Right atrium auricular region (tissue), 2 donors: ENCODE data around the gene IFT43. TPM values are rescaled to one million over a fixed set of nuclear protein-coding genes. Genes with fewer than 3 reads are reported as not detected.

ENCODE experiments used
- DNase-seq: peaks from one replicate; pipeline ENCODE4 v3.0.0-alpha.2; 2019; ENCODE audit warnings: low spot score
- H3K27ac ChIP-seq, 2 donors: fragments of 200-600 bp; sonication (generic); 1 replicate in 1 of 2; 2 replicates in 1 of 2; pipeline ENCODE4 v1.5.1; 2016 to 2019
- H3K27me3 ChIP-seq, 2 donors: fragments of 200-600 bp; sonication (generic); one replicate each; pipeline versions ENCODE4 v1.5.1 to v1.6.0; 2017 to 2019
- H3K36me3 ChIP-seq: fragments of 200-600 bp; sonication (generic); one replicate; pipeline ENCODE4 v1.5.1; 2016
- H3K4me1 ChIP-seq, 2 donors: fragments of 200-600 bp; sonication (generic); one replicate each; pipeline versions ENCODE4 v1.5.1 to v1.6.0; 2017 to 2019
- H3K4me3 ChIP-seq, 2 donors: fragments of 200-600 bp; sonication (generic); 1 replicate in 1 of 2; 2 replicates in 1 of 2; pipeline ENCODE4 v1.5.1; 2017 to 2019; ENCODE audit warnings: mild to moderate bottlenecking in 1 of 2, moderate library complexity in 1 of 2
- H3K9me3 ChIP-seq, 2 donors: fragments of 200-600 bp; sonication (generic); one replicate each; pipeline ENCODE4 v1.5.1; 2019
- total RNA-seq, 2 donors: library from RNA; depleted of rRNA; stranded (reverse); fragments of >200 nt; gene quantifications; one replicate each; pipeline ENCODE4 v1.1.0, GENCODE V29; 2016
- TF ChIP-seq, protein P1 (sequence below), 2 donors: fragments of 200-600 bp; sonication (generic); IDR thresholded peaks; one replicate each; pipeline ENCODE4 v1.5.1; 2019; ENCODE audit warnings: antibody characterized with exemption in 2 of 2

IFT43 gene
- total RNA-seq, 2 donors from 2014 or later = 32.6 to 59.0 TPM

DNA sequence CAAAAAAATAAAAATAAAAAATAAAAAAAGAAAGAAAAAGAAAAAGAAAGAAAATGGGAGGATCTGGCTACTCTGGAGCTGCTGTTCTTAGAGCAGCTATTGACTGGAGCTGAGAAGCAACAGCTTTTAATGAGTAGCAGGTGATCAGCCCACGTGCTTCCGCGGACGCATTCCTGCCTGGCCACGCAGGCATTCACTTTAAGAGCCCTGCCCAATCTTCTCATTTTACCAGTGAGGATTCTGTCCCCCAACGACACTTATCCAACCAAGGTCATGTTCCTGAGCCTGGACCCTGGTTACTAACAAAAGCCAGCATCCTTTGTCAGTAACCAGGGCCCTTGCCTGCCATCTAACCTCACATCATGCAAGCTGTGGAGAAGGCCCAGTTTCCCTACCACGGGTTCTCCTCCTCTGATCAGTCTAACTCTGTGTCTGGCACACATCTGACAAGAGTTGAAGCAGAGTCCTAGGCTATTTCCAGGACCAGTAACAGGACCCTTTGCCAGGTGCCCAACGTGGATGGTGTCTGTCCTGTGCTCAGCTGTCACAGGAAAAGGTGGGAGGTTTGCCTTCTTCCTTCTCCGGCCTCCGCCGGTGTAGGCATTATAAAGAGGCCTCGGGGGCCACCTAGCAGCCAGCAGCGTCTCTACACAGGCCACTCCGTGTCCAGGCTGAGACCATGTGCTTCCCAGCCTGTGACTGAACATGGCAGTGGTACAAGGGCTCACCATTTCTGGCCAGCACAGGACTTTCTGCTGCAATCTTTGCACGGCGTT, 105.2 kb downstream of the IFT43 start:
- Histone ChIP-seq H3K4me3 (no peak overlapping the region), H3K36me3 (no peaks in the 10 kb centered on the region), H3K27me3 (no peaks in the 10 kb centered on the region), H3K27ac (no peak overlapping the region), H3K4me1 (no peaks in the 10 kb centered on the region), H3K9me3 (no peaks in the 10 kb centered on the region)
- TF ChIP-seq, protein P1, sequence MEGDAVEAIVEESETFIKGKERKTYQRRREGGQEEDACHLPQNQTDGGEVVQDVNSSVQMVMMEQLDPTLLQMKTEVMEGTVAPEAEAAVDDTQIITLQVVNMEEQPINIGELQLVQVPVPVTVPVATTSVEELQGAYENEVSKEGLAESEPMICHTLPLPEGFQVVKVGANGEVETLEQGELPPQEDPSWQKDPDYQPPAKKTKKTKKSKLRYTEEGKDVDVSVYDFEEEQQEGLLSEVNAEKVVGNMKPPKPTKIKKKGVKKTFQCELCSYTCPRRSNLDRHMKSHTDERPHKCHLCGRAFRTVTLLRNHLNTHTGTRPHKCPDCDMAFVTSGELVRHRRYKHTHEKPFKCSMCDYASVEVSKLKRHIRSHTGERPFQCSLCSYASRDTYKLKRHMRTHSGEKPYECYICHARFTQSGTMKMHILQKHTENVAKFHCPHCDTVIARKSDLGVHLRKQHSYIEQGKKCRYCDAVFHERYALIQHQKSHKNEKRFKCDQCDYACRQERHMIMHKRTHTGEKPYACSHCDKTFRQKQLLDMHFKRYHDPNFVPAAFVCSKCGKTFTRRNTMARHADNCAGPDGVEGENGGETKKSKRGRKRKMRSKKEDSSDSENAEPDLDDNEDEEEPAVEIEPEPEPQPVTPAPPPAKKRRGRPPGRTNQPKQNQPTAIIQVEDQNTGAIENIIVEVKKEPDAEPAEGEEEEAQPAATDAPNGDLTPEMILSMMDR (IDR thresholded peaks at IDR 0.05) = peak in 1 of 2 donors; percentile 53
- peak; percentile 69 for DNase-seq

DNA sequence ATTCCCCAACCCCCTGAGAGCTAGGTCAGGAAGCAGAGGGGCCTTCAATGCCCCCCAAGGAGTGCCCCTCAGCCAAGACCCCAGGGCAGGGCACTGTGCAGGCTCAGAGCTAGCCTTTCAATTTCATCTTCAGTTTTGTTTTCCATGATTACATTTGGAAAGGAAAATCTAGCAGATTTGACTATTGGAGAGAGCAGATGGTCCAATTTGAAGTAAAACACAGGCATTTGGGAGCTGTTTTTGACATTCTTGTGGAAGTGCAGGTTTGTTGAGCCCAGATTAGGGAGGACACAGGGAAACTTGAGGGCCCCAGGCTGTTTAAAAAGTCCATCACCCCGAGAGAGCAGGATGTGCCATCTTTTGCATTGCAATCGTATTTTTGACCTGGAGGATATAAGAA, 107.5 kb downstream of the IFT43 start:
- H3K36me3 ChIP-seq = no peaks in the 10 kb centered on the region
- no peak overlapping the region for H3K27ac ChIP-seq
- H3K27me3 ChIP-seq = no peaks in the 10 kb centered on the region
- H3K4me1 ChIP-seq = no peaks in the 10 kb centered on the region
- DNase-seq = no peak
- no peak overlapping the region for H3K4me3 ChIP-seq
- no peaks in the 10 kb centered on the region for H3K9me3 ChIP-seq
- TF ChIP-seq, protein P1 (IDR thresholded peaks at IDR 0.05) = no peak

DNA sequence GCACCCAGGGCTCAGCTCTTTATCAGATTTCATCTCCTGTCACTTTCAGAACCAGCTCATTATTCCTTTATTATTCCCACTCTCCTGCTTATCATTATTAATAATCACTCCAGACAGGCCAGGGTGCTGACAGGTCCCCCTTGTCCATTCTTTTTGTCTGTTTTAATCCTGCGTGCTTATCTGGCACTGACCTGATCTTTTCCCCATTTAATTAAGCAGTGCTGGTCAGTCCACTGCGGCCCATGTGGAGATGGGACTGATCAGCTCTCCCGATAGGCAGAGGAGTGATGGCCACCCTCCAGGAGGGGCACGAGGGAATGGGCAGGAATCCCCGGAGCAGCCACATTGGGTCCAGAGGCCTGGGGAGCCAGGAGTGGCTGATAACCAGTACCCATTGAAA, 110.7 kb downstream of the IFT43 start:
- H3K9me3 ChIP-seq = no peaks in the 10 kb centered on the region
- no peak overlapping the region for H3K4me3 ChIP-seq
- H3K27me3 ChIP-seq = no peaks in the 10 kb centered on the region
- TF ChIP-seq, protein P1 (IDR thresholded peaks at IDR 0.05) = no peak
- no peak overlapping the region for H3K27ac ChIP-seq
- H3K36me3 ChIP-seq = no peaks in the 10 kb centered on the region
- H3K4me1 ChIP-seq = peaks cover 0 to 12% of the 10 kb centered on the region in 2 donors
- no peak for DNase-seq

DNA sequence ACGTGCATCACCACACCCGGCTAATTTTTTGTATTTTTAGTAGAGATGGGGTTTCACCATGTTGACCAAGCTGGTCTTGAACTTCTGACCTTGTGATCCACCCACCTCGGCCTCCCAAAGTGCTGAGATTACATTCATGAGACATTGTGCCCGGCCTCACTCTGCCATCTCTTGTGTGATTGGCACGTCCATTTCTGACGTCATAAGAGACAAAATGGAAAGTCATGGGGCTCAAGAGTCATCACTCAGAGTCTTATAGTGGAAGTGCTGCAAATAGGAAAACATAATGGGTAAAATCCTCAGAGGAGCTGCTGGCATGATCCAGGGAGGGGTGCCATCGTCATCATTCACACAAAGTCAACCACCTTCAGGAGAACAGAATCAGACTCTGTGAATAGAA, 112.0 kb downstream of the IFT43 start:
- Histone ChIP-seq H3K27me3 (no peaks in the 10 kb centered on the region), H3K27ac (no peak overlapping the region), H3K9me3 (no peaks in the 10 kb centered on the region), H3K36me3 (no peaks in the 10 kb centered on the region), H3K4me3 (no peak overlapping the region), H3K4me1 (peaks cover 0 to 16% of the 10 kb centered on the region in 2 donors)
- DNase-seq = no peak
- TF ChIP-seq, protein P1 (IDR thresholded peaks at IDR 0.05) = no peak

DNA sequence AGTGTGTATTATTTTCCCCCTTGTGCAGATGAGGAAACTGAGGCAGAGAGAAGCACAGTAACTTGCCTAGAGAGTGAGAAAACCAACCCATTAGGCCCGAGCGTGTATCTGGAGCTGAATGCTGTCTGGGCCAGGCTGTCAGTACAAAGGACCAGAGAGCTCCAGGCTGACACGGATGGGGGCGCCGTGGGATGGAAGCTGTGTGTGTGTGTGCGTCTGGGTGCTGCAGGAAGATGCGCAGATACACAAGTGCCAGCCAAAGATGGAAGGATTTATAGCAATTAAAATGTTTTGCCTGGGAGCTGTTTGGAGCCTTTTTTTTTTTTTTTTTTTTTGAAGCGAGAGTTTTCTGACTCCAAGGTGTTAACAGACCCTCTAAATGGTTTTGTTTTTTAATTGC, 112.5 kb downstream of the IFT43 start:
- Histone ChIP-seq H3K27me3 (no peaks in the 10 kb centered on the region), H3K27ac (no peak overlapping the region), H3K4me3 (no peak overlapping the region), H3K36me3 (no peaks in the 10 kb centered on the region), H3K9me3 (no peaks in the 10 kb centered on the region), H3K4me1 (peaks cover 0 to 16% of the 10 kb centered on the region in 2 donors)
- DNase-seq = no peak
- TF ChIP-seq, protein P1 (IDR thresholded peaks at IDR 0.05) = no peak
